ENCODE results near the gene GALNT5.
"Not testable (repeated sequence)": the region's sequence is repeated elsewhere in the genome, so short reads cannot be mapped to it uniquely, and the experiment has no call there.

The GALNT5 gene

DNA sequence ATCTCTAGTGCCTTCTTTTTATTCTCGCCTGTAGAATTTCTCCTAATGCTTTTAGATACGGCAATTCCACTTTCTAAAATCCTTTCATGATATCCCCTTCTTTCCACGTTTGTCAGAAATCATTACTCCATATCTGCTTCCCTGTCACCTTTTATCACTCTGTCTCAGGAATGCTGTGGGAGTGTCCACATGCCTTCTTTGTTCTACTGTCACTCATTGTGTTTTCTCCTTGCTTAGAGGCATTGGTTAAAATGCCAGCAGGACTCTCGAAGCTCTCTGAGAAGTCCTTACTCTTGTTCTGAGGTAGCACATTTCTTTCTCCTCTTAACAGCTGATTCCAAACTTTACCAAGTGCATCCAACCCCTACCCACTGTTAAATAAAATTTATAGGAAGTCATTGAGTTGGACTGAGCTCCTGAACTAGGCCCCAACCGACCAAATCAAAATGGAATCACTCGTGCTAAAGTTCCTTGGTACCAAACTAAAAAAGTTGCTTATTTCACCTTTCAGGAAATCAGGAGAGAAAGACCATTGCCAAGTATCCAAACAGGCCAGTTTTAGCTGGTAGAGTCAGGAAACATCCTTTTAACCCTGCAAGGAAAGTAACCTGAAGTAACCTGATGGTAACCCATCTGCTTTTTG is 10.6 kb upstream of the GALNT5 start:
- no peak for DNase-seq (ENCODE audit: low spot score)

DNA sequence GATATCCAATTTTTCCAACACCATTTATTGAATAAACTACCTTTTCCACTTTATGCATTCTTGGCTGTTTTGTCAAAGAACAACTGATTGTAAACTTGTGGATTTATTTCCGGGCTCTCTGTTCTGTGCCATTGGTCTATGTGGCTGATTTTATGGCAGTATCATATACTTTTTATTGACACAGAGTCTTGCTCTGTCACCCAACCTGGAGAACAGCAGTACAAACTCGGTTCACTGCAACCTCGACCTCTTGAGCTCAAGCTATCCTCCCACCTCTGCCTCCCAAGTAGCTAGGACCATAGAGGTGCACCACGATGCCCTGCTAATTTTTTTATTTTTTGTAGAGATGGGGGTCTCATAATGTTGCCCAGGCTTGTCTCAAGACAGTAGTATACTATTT is 6.7 kb upstream of the GALNT5 start:
- no peak for DNase-seq (ENCODE audit: low spot score)

DNA sequence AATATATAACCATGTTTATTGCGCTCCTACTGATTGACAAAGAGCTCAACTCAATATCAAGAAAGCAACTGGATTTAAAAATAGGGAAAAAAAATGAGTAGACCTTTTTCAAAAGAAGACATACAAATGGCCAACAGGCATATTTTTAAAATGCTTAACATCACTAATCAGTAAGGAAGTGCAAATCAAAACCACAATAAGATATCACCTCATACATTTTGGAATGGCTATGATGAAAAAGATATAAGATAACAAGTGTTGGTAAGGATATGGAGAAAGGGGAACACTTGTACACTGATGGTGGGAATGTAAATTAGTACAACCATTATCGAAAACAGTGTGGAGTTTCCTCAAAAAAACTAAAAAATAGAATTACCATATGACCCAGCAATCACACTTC is 5.6 kb upstream of the GALNT5 start:
- DNase-seq (ENCODE audit: low spot score), result no peak

DNA sequence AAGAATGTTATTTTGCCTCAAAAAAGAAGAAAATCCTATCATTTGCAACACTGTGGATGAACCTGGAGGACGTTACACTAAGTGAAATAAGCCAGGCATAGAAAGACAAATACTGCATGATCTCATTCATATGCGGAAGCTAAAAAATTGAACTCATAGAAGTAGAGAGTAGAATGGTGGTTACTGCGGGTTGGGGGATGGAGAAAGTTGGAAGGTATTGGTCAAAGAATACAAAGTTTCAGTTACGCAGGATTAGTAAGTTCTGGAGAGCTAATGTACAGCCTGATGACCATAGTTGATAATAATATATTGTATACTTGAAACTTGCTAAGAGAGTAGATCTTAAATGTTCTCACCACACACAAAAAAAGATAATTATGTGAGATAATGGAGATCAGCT is 5.0 kb upstream of the GALNT5 start:
- DNase-seq (ENCODE audit: low spot score), result no peak

DNA sequence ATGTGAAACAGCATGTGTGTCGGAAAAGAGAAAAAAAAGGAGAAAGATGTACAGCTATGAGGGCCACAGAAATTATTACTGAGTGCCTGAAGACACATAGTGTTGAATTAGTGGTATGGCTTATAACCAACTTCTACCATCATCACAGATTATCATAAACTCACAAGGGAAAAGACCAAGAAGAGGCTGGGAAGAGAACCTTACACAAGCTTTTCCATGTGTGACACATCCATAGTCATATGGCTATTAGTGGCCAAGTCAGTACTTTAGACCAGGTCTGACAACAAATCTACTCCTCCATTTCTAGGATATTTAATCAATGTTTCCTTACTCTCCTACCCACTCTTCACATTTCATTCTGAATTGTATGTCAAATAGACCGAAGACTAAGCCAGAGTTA is 3.5 kb upstream of the GALNT5 start:
- DNase-seq (ENCODE audit: low spot score), result no peak

DNA sequence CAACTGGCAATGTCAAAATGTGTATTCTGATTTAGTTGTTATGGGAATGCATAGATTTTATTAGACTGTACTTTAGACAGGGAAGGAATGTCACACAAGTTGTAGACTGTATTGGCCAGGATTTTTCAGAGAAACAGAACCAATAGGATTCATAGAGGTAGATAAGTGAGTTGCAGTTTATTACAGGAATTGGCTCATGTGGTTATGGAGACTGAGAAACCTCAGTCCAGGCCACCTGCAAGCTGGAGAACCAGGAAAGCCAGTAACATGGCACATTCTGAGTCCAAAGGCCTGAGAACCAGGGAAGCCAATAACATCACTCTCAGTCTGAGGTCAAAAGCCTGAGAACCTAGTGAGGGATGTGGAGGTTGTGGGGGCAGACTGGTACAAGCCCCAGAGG is 1.8 kb upstream of the GALNT5 start:
- DNase-seq (ENCODE audit: low spot score), result no peak

DNA sequence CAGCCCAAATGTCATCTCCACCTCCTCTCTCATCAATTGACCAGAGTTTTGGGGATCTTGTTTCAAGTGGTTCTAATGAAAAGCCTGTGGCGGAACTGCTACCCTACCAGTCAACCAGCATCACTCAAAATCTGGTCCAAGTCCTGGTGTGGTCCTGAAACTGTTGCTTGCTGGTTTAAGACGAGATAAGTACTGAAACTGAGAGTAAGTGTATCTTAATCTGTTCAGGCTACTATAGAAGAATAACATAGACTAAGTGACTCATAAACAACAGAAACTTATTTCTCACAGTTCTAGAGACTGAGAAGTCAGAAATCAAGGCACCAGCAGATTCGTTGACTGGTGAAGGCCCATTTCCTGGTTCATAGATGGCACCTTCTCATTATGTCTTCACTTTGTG is 879 bp upstream of the GALNT5 start:
- DNase-seq (ENCODE audit: low spot score), result peak; percentile 86

DNA sequence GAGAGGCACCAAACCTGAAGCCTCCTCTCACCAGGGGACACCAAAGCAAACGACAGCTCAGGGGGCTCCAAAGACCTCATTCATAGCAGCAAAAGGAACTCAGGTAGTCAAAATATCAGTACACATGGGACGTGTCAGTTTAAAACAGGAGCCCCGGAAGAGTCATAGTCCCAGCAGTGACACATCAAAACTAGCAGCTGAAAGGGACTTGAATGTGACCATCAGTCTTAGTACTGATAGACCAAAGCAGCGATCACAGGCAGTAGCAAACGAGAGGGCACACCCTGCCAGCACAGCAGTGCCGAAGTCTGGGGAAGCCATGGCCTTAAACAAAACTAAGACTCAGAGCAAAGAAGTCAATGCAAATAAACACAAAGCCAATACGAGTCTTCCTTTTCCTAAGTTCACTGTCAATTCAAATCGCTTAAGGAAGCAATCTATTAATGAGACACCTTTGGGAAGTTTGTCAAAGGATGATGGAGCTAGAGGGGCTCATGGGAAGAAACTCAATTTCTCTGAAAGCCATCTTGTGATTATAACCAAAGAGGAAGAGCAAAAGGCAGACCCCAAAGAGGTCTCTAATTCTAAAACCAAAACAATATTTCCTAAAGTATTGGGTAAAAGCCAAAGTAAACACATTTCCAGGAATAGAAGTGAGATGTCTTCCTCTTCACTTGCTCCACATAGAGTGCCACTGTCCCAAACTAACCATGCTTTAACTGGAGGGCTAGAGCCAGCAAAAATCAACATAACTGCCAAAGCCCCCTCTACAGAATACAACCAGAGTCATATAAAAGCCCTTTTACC is 1.2 kb downstream of the GALNT5 start:
- no peak for DNase-seq (ENCODE audit: low spot score)

DNA sequence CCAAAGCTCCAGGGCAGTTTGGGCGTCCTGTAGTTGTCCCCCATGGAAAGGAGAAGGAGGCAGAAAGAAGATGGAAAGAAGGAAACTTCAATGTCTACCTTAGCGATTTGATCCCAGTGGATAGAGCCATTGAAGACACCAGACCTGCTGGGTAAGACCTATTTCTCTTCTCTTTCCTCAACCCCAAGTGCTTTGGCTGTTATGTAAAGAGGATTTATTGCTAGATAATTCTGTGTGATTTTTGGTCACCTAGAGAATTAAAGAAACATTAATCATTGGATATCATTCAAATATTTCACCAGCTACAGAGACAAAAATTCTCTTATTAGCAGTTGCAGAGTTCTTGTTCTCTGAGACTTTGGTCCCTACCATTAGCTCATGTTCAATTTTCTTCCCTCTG is 1.9 kb downstream of the GALNT5 start:
- no peak for DNase-seq (ENCODE audit: low spot score)

DNA sequence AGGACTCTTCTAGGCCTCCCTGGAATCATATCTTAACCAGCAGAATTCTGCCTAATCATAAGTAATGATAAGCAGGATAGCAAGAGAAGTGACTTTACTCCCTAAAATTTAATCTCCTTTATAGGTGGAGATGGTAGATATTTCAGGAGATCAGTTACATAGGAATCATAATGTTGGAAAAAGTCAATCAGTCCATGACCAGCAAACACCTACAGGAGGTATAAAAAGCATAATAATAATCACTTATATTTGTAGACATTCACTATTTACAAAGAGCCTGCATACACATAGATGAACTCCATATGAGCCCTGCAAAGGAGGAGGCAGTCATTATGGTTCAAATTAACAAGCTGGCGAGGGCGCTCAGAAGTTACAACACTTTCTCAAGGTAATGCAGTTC is 2.5 kb downstream of the GALNT5 start:
- DNase-seq (ENCODE audit: low spot score), result no peak

DNA sequence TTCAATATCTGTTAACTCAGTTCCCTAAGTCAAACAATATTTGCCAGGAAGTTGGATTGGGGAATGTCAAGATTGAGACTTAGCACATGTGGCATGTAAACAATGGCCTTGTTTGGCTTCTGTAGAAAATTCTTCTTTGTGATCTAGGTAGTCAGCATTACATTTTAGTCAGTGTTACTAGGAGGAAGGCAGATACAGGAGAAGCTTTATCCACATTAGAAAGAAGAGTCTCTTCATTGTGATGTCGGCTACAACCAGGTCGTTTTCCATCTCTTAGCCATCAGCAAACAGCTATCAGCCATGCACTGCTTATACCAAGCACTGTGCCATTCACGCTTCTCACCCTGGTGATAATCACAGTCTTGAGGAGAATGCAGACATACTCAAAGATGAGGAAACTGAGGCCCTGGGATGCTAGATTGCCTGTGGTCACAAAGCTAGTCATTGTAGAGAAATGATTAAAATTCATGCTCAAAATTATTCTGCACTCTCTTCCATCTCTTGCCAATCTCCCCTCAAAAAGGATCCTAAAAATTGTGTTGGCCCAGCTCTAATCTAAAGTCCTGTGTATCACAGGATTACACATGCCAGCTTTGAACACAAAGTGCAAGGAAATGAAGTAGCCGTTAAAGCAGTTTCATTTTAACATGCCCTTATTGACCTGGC is 3.2 kb downstream of the GALNT5 start:
- DNase-seq (ENCODE audit: low spot score), result no peak

DNA sequence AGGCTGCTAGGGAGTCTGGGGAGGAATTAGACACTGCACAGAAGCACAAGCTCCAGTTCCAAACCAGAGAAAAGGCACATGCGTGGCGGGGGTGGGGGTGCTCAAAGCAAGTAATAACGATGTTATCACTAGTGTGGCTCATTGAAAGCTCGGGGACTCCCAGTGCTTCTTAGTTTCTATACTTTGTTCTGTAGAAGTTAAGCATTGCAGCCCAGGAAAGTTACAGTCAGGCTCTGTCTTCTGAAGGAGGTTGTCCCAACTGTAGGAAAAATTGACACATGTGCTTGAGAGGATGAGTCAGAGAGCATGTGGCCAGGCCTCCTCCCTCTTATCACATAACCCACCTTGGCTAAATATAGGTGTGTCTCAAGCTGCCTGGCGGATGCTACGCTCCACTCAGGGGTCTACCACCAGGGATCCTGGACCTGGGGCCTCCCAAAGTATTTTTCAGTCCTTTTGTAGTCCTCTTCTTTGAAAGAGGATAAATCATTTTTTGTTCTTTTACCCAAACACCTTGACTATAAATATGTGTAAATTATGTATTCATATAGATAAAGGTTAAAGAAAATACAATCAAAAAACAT is 3.8 kb downstream of the GALNT5 start:
- DNase-seq (ENCODE audit: low spot score), result peak; percentile 68

DNA sequence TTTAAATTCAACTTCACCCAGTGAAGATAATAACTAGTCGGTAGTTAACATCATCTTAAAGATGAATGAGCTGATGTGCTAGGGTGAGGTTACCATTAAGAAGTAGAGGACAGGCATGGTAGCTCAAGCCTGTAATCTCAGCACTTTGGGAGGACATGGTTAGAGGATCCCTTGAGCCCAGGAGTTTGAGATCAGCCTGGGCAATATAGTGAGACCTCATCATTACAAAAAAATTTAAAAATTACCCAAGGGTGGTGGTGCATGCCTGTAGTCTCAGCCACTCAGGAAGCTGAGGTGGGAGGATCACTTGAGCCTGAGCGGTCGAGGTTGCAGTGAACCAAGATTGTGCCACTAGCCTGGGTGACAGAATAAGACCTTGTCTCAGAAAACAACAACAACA is 4.7 kb downstream of the GALNT5 start:
- no peak for DNase-seq (ENCODE audit: low spot score)

DNA sequence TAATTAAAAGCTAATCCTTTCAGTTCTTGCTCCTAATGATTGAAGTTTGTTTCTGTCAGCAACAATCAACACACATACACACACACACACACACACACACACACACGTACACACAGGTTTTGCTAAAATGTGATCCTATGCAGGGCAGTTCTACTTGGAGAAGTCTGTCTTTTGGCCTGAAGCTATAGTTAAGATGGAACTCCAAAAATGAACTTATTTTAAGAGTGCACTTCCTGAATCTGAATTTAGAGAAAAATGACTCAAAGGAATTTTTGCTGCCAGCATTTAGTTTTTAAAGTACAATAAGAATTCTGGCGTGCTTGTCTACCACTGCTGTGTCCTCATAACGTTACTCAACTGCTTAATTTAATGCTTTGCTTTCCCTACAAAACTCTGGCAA is 6.6 kb downstream of the GALNT5 start:
- no peak for DNase-seq (ENCODE audit: low spot score)

DNA sequence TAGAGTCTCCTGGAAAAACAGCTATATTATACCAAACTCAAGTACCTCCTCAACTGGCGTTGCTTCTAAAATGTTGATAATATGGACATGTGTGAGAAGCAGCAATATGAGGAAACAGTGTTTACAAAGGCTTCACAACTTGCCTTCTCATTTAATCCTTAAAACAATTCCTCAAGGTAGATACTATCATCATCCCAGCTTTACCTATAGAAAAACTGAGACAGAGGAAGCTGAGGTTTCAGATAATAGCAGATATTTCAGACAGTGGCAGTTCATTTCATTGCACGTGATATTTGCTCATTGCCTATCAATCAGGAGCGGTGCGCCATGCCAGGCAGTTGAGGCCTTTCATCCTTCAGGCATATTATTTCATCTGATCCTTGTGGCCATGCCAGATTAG is 8.3 kb downstream of the GALNT5 start:
- no peak for DNase-seq (ENCODE audit: low spot score)

DNA sequence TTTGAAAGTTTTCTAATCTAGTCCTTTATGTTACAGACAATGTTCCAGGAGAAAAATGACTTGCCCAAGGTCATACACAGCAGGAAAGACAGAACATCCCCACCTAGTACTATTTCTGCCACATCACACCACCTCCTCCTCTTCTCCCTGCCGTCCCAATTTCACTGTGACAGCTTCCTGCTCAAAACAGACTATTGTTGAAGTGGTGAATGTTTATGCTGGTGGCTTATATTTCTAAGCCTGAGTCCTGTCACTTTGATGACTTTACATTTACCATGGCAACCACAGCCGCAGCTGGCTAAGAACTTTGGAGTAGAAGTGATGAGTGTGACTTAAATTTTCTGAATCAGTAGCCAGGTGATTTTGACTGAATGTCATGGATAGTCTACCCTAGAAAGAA is 10.0 kb downstream of the GALNT5 start:
- DNase-seq (ENCODE audit: low spot score), result peak; percentile 16

DNA sequence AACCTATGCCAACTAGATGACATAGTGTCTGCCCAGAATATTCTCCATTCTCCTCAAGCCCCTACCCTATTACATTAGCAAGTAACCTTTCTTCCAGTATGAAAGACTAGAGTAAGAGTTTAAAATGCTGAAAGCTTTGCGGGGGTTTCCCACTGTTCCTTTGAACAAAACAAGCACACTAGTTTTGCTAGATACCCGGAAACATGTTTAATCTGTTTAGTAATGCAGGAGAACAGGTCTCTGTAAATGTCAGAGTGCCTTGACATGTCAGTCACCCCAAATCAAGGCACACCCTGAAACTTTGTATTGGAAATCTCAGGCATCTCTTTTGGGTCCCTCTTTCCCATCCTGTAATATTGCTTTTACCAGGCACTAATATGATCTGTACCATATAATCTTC is 11.6 kb downstream of the GALNT5 start:
- DNase-seq (ENCODE audit: low spot score), result no peak

DNA sequence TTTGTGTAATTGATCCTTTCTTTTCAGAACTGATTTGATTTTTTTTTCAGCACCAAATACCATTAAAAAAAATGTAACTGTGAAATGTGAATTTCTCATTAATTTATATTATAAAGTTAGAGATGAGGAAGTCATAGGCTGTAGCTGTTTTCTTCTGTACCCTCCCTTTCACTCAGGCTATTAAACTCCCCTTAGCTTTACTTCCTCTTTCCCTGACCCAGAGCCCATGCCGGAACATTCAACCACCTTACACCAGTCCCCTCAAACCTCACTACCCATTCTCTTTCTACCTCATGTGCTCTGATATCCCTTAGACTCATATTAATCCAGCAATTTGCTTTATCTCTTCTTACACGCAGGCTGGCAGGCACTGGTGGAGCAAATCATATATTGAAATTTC is 12.4 kb downstream of the GALNT5 start:
- DNase-seq (ENCODE audit: low spot score), result no peak

DNA sequence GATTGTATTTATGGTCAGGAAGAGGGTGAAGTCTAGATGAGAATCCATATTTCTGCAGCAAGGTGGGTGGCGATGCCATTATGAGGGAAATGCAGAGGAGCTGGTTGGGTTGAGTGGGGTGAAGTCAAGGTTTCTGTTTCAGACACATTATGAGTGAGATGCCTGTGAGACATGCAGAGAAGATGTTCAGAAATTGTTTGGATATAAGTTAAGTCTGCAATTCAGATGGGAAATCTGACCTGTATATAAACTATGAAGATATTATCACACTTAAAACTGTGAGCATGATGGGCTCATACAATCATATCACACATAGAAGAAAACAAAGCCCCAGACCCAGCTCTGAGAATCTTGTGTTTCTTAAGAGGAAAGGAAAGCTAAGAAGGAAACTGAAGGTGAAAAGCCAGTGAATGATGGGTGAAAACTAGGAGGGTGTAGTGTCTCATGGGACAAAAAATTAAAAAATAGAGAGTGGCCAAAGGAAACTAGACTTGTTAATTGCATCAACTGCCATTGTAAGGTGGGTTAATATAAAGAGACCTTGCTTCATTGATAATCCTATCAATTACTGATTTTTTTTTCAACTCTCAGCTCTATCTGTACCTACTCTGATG is 14.2 kb downstream of the GALNT5 start:
- peak; percentile 42 for DNase-seq (ENCODE audit: low spot score)

DNA sequence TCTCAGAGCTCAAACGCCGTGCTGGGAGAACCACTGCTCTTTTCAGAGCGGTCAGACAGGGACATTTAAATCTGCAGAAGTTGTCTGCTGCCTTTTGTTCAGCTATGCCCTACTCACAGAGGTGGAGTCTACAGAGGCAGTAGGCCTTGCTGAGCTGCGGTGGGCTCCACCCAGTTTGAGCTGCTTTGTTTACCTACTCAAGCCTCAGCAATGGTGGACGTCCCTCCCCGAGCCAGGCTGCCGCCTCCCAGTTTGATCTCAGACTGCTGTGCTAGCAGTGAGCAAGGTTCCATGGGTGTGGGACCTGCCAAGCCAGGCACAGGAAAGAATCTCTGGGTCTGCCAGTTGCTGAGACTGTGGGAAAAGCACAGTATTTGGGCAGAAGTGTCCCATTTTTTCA is 21.8 kb downstream of the GALNT5 start:
- DNase-seq (ENCODE audit: low spot score), result not testable (repeated sequence)

DNA sequence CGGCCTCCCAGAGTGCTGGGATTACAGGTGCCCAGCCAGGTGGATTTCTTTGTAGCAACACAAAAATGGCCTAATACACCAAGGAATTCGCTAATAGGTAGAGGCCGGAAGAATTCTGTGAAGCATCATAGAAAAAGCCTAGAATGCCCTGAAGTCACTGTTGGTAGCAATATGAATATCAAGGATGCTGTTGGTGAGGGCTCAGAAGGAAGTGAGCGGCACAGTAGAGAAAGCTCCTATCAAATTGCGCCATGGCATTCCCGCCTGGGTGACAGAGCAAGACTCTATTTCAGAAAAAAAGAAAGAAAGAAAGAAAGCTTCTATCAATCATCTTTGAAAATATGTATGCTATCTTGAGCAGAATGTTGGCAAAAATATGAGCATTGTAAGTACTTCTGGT is 23.8 kb downstream of the GALNT5 start:
- DNase-seq (ENCODE audit: low spot score), result no peak

DNA sequence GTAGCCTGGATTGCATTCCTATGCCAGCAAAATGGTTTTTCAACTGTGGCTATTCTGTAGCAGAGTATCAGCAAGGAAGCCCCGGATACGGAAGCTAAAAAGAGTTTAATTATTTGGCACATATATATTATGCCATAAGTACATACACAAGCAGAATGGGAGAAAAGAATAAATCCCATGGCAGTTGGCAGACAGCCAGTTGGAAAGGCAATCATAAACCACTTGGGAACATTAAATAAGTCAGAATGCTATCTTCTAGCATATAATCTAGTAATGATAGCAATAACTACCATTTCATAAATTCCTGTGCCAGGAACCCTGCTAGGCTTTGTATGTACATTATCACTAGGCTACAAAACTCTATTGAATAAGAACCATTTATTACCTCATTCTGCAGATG is 26.0 kb downstream of the GALNT5 start:
- DNase-seq (ENCODE audit: low spot score), result no peak

DNA sequence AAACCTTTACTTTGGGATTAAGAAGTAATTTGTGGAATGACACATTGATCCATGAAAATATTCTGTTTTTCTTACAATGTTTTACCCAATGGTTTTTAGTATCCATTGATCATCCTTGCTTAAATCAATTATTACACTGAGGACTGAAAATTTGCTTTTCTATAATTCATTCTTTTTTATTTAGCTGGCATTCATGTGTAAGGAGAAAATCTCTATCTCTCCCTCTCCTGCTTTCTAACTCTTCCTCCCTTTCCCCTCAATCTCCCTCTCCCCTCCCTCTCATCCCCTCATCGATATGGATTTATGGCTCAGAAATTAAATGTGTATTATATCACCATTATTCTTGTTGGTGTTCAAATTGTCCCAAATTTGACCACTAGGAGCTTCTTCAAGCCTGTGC is 29.7 kb downstream of the GALNT5 start:
- no peak for DNase-seq (ENCODE audit: low spot score)
